ENCODE measurements around the gene CLEC3A.

The CLEC3A gene

DNA sequence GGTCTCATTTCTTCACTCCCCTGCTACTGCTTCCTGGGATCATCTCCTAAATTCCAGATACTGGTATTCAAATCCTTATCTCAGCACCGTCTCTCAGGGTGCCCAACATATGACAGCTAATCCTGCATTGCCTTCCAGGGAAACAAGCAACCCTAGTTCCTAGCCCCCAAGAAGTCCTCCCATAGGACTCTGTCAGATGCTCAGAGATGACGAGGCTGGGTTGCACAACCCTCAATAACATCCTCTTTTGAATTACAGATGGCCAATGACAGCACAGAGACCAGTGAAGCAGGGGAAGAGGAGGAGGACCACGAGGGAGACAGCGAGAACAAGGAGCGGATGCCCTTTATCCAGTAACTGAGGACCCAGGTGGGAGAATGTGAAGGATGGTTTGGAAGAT lies 45.0 kb upstream of the CLEC3A start:
- H2AFZ ChIP-seq (ENCODE audit: low read length) = no peak overlapping the region
- H4K20me1 ChIP-seq (ENCODE audit: insufficient read depth, low read length, poor library complexity, severe bottlenecking) = no peaks in the 10 kb centered on the region
- H3K4me1 ChIP-seq (ENCODE audit: insufficient read depth, low read length, poor library complexity, severe bottlenecking) = no peaks in the 10 kb centered on the region
- no peaks in the 10 kb centered on the region for H3K9me2 ChIP-seq (replicated peaks; ENCODE audit: low read depth, low read length)
- no peaks in the 10 kb centered on the region for H3K79me2 ChIP-seq (ENCODE audit: insufficient read depth, low read length)
- H3K4me3 ChIP-seq (ENCODE audit: low read length, poor library complexity, severe bottlenecking) = no peak overlapping the region
- no peak overlapping the region for H3K9ac ChIP-seq (ENCODE audit: low read depth, low read length, poor library complexity, severe bottlenecking)
- no peaks in the 10 kb centered on the region for H3K36me3 ChIP-seq (ENCODE audit: insufficient read depth, low read length)
- H3K27me3 ChIP-seq (ENCODE audit: insufficient read depth, low read length, poor library complexity, severe bottlenecking) = no peaks in the 10 kb centered on the region
- no peak overlapping the region for H3K4me2 ChIP-seq (ENCODE audit: low read depth, low read length, poor library complexity, severe bottlenecking)
- no peak for TF ChIP-seq EZH2phosphoT487 (IDR thresholded peaks at IDR 0.05; ENCODE audit: borderline replicate concordance)
- TF ChIP-seq, protein P1, sequence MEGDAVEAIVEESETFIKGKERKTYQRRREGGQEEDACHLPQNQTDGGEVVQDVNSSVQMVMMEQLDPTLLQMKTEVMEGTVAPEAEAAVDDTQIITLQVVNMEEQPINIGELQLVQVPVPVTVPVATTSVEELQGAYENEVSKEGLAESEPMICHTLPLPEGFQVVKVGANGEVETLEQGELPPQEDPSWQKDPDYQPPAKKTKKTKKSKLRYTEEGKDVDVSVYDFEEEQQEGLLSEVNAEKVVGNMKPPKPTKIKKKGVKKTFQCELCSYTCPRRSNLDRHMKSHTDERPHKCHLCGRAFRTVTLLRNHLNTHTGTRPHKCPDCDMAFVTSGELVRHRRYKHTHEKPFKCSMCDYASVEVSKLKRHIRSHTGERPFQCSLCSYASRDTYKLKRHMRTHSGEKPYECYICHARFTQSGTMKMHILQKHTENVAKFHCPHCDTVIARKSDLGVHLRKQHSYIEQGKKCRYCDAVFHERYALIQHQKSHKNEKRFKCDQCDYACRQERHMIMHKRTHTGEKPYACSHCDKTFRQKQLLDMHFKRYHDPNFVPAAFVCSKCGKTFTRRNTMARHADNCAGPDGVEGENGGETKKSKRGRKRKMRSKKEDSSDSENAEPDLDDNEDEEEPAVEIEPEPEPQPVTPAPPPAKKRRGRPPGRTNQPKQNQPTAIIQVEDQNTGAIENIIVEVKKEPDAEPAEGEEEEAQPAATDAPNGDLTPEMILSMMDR (conservative IDR thresholded peaks at IDR 0.05; ENCODE audit: low read length) = no peak
- no peaks in the 10 kb centered on the region for H3F3A ChIP-seq (ENCODE audit: low read depth)
- H3K9me3 ChIP-seq (ENCODE audit: insufficient read depth, low read depth, low read length) = no peaks in the 10 kb centered on the region

DNA sequence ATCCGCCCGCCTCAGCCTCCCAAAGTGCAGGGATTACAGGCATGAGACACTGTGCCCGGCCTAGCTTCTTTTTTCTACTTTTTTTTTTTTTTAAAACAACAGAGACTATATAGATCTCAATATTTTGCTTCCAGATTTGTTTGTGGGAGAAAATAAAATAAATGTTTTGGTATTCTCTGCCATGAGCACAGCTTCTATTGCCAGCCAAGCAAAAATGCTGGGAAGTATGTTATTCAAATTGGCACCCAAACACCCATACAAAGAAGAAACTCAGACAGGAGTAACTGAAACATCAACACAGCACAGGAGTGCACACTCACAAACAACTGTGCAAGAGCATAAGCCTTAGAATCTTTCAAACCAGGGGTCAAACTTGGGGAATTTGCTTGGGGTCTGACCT lies 37.2 kb upstream of the CLEC3A start:
- Histone ChIP-seq H2AFZ (ENCODE audit: low read length) (no peak overlapping the region), H3K4me3 (ENCODE audit: low read length, poor library complexity, severe bottlenecking) (no peak overlapping the region), H3K9ac (ENCODE audit: low read depth, low read length, poor library complexity, severe bottlenecking) (no peak overlapping the region), H3K27me3 (ENCODE audit: insufficient read depth, low read length, poor library complexity, severe bottlenecking) (no peaks in the 10 kb centered on the region), H3K4me1 (ENCODE audit: insufficient read depth, low read length, poor library complexity, severe bottlenecking) (no peaks in the 10 kb centered on the region), H3K9me2 (replicated peaks; ENCODE audit: low read depth, low read length) (no peaks in the 10 kb centered on the region), H4K20me1 (ENCODE audit: insufficient read depth, low read length, poor library complexity, severe bottlenecking) (no peaks in the 10 kb centered on the region), H3F3A (ENCODE audit: low read depth) (no peaks in the 10 kb centered on the region), H3K9me3 (ENCODE audit: insufficient read depth, low read depth, low read length) (no peaks in the 10 kb centered on the region), H3K79me2 (ENCODE audit: insufficient read depth, low read length) (no peaks in the 10 kb centered on the region), H3K4me2 (ENCODE audit: low read depth, low read length, poor library complexity, severe bottlenecking) (no peak overlapping the region), H3K36me3 (ENCODE audit: insufficient read depth, low read length) (no peaks in the 10 kb centered on the region)
- TF ChIP-seq EZH2phosphoT487 (IDR thresholded peaks at IDR 0.05; ENCODE audit: borderline replicate concordance) = no peak
- TF ChIP-seq, protein P1 (conservative IDR thresholded peaks at IDR 0.05; ENCODE audit: low read length) = no peak

DNA sequence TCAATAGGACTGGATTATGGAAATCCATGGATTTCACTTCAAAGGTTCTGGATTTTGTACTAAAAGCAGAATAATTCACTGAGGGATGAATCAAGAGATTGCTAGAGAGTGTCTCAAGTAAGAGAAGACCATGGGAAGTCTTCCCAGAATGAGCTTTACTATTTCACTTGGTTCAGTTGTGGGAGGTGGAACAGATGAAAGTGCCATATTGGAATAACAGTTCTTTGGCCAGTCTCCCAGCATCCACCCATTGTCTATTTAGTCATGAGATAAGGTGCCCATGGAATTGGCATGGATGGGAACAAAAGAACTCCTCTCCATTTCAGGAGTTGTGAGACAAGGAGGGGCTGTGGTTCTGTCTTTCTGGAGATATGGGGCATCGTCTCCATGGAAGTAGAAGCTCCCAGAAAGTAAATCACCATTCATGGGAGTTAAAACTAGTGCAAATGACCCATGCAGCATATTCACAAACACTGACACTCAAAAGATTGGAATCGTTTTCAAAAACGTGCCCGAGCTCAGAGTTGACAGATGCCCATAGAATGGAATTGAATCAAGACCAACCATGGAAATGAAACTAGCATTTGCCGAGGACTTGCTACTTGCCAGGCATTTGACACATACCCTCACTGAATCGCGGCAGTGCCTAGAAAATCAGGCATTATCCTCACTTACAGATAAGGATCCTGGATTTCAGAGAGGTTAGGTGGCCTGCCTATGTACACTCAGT lies 36.2 kb upstream of the CLEC3A start:
- no peaks in the 10 kb centered on the region for H3K36me3 ChIP-seq (ENCODE audit: insufficient read depth, low read length)
- H3F3A ChIP-seq (ENCODE audit: low read depth) = no peaks in the 10 kb centered on the region
- no peaks in the 10 kb centered on the region for H3K79me2 ChIP-seq (ENCODE audit: insufficient read depth, low read length)
- no peak overlapping the region for H3K4me3 ChIP-seq (ENCODE audit: low read length, poor library complexity, severe bottlenecking)
- H3K9me3 ChIP-seq (ENCODE audit: insufficient read depth, low read depth, low read length) = no peaks in the 10 kb centered on the region
- H3K27me3 ChIP-seq (ENCODE audit: insufficient read depth, low read length, poor library complexity, severe bottlenecking) = no peaks in the 10 kb centered on the region
- H2AFZ ChIP-seq (ENCODE audit: low read length) = no peak overlapping the region
- H3K4me2 ChIP-seq (ENCODE audit: low read depth, low read length, poor library complexity, severe bottlenecking) = no peak overlapping the region
- TF ChIP-seq, protein P1 (conservative IDR thresholded peaks at IDR 0.05; ENCODE audit: low read length) = no peak
- TF ChIP-seq EZH2phosphoT487 (IDR thresholded peaks at IDR 0.05; ENCODE audit: borderline replicate concordance) = no peak
- no peaks in the 10 kb centered on the region for H3K4me1 ChIP-seq (ENCODE audit: insufficient read depth, low read length, poor library complexity, severe bottlenecking)
- no peaks in the 10 kb centered on the region for H3K9me2 ChIP-seq (replicated peaks; ENCODE audit: low read depth, low read length)
- H4K20me1 ChIP-seq (ENCODE audit: insufficient read depth, low read length, poor library complexity, severe bottlenecking) = no peaks in the 10 kb centered on the region
- no peak overlapping the region for H3K9ac ChIP-seq (ENCODE audit: low read depth, low read length, poor library complexity, severe bottlenecking)

Measured in Loucy (cell line).